ENCODE measurements around the gene SLCO3A1.
"Not testable (repeated sequence)": the region's sequence is repeated elsewhere in the genome, so short reads cannot be mapped to it uniquely, and the experiment has no call there.

Gene SLCO3A1

DNA sequence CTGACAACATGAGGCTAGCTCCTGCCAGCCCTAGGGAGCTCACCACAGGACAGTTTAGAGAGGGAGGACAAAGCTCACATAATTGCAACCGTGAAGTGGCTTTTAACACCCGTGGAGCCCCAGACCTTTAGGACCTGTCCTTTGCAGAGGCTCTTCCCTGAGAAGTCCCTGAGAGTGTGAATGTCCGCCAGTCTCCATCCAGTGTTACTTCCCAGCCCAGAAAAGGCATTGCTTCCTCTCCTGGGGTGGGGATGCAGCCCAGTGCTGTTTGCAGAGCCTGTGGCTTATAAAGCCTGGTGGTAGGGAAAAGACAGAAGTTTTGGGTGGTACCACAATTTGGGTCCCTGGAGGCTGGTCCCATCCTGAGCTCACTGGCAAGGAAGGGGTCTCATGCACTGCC, 182.0 kb downstream of the SLCO3A1 start:
- DNase-seq (ENCODE audit: low read depth in 2 of 2), result no peak

DNA sequence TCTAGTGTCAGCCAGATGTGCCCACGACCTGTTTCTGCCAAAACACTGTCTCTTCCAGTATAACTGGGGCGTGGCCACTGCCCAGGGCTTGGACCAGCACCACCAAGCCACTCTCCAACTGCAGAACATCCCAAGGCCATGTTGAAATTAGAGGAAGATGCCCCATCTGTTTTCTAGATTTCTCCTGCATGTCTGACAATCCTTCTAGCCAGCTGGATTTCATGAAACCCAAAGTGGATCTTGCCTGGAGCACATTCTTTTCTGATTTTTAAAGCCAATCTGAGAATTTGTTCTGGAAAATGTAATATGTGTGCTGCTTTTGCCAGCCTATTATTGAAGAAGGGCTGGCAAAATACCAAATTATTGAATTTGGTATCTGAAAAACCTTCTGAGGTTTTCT, 182.5 kb downstream of the SLCO3A1 start:
- DNase-seq (ENCODE audit: low read depth in 2 of 2), result no peak

DNA sequence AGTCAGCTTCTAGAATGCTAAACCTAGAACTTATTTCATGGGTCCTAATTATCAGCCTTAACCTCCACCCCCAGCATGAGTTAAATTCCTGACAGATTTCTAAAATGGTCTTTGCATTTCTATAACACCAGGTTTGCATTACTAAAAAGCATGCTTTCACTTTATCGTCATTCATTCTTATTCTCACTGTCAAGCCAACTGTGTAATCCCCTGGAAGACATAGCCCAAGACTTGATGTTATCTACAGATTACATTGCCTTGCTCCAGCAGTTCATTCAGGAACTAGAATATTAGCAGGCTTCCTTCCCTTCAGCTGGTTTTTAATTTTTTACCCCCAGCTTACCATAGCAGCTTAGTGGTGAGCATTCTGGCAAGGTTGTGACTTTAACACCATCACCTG, 184.0 kb downstream of the SLCO3A1 start:
- DNase-seq (ENCODE audit: low read depth in 2 of 2), result no peak

DNA sequence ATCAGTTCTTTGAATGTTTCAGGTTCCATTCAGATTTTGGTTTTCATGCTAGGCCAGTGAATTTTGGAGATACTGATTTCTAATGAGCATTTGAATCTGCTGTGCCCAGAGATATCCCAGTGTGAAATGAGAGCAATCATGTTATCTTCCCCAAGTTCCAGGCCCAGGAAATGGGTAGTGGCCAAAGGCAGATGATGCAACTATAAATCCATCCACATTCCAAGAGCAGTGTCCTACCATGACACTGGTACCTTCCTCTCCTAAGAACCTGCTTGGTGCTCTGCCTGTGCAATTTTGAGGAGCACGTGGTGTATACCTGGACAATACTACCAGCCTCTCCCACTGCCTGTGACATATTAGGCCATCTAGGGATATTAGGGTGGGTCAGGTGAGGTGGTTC, 186.8 kb downstream of the SLCO3A1 start:
- no peak for DNase-seq (ENCODE audit: low read depth in 2 of 2)

DNA sequence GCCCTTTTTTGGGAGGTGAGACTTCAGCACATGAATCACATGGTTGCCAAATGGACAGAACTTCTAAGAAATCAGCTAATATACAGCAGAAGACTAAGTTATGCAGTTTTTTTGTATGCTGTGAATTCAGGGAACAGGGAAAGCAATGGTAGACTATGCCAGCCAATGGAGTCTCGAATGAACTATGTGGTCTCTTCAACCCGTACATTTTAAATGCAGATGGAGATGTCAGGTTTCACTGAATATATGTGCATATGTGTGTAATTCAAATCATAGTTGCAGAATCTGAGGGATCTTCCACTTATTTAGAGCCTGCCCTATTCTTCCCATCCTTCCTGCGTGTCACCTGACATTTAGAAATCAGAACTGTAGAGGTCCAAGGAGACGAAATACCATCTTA, 187.9 kb downstream of the SLCO3A1 start:
- no peak for DNase-seq (ENCODE audit: low read depth in 2 of 2)

DNA sequence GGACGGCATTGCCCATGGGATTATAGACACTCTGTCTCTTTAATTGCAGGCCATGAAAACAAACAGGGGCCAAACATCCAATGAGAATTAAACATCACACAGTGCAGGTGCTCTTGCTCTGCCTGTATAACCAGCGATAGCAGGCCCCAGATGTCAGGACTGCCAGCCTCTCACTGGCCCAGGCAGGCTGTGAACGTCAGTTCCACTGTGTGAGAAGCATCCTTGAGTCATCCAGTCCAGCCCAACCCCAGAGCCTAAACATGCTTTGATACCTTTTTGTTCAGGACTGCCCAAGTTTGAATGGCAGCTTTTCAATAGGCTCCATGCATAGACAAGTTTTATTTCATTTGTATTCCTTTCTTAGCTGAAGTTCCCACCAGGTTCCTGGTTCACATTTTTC, 189.8 kb downstream of the SLCO3A1 start:
- no peak for DNase-seq (ENCODE audit: low read depth in 2 of 2)

DNA sequence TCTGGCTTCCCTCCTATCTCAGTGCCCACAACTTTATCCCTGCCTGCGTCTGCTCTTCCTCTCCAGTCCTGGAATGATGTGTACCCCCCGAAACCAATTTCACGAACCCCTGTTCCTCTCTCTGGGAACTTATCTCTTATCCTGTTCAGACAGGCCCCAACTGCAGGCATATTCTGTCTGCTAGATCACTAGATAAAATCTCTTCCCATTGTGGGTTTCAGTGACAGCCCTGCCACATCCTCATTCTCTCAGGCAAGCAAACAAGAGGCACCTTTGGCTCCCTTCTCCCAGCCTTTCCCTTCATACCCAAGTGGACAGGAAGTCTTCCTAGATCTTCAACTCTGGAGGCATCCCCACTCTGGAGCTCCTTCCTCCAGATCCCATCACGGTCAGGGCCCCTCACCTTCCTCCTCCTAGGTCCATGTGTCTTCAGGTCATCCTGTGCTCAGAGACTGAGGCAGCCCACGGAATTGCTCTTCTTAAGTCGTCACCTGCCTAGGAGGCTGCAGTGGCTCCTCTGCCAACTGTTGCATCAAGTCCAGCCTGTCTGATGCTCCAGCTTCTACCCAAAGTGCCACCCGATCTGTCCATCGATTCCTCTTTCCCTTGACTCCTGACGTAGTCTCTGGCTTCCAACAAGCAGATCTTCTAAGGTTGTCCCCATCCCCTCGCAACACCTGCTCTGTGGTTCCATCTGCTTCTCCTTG, 190.8 kb downstream of the SLCO3A1 start:
- DNase-seq (ENCODE audit: low read depth in 2 of 2), result no peak

DNA sequence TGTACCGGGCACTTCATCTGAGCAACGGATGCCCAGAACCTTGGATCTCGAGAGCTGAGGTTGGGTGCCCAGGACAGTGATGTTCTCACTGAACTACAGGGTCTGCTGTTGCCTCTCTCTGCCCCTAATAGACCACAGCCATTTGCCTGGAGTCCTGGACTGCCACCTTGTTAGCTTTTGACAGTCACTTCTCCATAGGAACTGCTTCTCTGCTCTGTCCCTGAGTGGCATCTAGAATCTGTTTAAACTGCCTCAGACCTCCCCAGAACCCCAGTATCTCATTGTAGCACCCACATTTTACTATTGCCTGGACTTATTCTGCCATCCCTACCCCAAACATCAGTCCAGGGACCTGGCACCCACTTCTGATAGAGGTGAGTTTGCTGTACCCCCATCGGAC, 194.4 kb downstream of the SLCO3A1 start:
- DNase-seq (ENCODE audit: low read depth in 2 of 2), result no peak

DNA sequence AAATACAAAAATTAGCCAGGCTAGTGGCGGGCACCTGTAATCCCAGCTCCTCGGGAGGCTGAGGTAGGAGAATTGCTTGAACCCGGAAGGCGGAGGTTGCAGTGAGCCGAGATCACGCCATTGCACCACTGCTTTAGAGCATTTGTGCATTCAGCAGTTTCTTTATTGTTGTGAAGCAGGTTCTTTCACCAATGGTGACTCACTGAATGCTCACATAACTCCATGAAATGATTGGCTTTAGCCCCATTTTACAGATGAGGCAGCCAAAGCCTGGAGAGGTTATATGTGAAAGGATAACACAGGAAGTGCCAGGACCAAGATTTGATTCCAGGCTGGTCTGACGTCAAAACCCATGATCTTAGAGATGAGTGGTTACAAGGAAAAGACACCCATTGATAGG, 195.2 kb downstream of the SLCO3A1 start:
- no peak for DNase-seq (ENCODE audit: low read depth in 2 of 2)

DNA sequence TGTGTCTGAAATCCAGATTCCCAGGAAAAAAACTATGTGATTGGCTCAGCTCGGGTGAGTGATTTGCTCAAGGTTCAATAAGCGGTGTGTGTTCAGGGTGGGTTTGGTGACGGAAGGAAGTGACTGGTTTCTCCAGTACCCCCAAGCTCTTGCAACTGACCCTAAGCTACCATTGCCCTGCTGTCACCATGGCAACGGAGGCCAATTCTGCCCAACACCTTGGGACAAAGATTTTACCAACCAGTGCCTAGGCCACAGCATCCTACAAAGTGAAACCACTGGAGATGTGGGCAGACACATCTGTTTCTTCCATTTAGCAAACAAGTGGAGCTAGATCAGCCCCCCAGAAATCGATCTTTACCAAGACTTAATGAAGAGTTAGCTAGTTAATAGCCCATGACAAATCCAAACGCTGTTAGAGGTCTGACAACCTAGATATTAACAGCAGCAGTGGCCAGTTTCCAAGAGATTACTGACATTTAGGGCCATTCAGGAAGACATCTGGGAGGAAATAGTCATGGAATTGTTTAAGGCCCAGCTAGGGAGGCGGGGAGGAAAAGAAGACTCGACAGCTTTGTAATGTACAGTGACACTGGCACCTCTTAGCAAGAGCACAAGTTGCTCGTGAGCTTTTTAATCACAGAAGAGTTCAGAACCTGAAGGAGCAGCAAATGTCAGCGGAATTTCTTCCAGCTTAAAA, 195.9 kb downstream of the SLCO3A1 start:
- DNase-seq (ENCODE audit: low read depth in 2 of 2), result no peak

DNA sequence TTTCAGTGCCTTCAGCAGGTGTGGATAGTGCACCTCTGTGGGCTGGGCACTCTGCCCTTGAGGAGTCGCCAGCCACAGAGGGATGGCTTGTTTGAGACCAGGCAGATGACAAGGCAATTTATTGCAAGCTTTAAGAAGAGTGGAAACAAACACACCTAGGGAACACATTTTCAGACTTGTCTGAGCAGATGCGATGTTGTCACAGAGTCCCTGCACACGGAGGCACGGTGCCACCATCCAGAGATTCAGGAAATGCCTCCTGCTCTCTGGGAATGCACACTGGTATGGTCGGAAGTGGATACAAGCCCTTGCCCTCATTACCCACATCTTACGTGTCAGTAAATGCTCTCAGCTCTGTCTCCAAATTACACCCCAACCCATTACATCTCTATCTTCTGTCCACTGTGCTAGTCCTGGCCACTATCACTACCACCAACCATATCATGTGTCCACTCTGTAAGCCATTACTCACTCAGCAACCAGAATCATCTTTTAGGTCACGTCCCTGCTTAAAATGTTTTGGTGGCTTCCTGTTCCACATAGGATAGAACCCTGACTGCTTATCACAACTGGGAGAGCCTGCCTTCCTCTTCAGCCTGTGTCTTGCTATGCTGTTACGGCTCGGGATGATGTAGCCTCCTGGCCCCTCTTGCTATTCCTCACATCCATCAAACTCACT, 196.9 kb downstream of the SLCO3A1 start:
- DNase-seq (ENCODE audit: low read depth in 2 of 2), result no peak

DNA sequence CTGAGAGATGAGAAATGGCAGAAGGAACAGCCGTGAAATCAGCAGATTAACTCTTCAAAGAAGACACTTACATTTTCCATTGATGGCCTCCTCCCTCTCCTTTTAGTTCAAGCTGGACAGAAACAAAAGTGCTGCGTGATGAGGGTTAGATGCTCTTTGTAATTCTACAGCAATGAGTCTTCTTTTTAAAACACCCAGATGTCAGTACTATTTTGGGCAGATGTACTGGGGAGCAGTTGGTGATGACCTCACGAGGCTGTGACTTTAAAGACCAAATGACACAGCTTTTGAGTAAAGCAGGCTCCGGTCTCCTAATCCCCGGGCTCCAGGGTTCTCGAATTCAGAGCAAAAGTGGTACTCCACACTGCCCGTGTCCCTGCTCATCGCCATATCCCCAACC, 198.2 kb downstream of the SLCO3A1 start:
- DNase-seq (ENCODE audit: low read depth in 2 of 2), result no peak

DNA sequence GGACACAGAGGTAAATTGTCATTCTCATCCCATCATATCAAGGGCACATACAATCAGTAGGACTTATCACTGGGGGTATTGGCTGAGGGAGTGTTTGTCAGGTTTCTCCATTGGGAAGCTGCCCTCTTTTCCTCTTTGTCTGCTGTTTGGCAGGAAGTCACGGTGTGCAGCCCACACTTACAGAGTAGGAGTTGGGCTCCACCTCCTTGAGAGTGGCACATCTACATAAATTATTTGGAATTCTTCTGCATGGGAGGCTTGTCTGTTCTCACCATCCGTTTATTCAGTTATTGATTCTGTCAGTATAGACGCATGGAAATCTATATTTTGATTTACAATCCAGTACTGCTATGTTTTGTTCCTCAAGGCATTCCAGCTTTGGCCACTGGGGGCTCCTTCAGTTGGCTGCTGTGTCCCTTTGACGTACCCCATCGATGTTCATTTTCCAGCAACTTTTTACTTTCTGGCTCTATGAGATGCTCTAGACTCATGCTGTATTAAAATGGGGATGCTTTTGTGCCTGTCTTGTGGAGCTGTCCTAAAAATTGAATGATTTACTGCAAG, 200.3 kb downstream of the SLCO3A1 start:
- no peak for DNase-seq (ENCODE audit: low read depth in 2 of 2)

DNA sequence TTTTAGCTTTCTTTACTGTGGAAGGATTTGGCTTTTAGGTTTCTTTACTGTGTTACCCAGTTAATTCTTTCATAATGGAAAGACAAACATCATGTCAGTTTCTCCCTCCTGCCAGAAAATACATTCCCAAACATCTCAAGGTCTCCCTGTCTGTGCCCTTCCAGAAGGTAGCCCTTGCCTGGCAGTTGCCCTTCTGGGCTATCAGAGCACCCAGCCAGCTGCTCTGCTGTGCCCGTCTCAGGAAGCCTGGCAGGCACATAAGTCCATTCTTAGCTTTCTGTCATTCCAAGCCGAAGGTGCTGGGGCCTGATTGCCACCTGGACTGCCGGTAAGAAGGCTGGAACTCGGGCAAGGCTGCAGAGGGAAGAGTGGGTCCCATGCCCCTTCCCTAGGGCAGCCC, 203.4 kb downstream of the SLCO3A1 start:
- no peak for DNase-seq (ENCODE audit: low read depth in 2 of 2)

DNA sequence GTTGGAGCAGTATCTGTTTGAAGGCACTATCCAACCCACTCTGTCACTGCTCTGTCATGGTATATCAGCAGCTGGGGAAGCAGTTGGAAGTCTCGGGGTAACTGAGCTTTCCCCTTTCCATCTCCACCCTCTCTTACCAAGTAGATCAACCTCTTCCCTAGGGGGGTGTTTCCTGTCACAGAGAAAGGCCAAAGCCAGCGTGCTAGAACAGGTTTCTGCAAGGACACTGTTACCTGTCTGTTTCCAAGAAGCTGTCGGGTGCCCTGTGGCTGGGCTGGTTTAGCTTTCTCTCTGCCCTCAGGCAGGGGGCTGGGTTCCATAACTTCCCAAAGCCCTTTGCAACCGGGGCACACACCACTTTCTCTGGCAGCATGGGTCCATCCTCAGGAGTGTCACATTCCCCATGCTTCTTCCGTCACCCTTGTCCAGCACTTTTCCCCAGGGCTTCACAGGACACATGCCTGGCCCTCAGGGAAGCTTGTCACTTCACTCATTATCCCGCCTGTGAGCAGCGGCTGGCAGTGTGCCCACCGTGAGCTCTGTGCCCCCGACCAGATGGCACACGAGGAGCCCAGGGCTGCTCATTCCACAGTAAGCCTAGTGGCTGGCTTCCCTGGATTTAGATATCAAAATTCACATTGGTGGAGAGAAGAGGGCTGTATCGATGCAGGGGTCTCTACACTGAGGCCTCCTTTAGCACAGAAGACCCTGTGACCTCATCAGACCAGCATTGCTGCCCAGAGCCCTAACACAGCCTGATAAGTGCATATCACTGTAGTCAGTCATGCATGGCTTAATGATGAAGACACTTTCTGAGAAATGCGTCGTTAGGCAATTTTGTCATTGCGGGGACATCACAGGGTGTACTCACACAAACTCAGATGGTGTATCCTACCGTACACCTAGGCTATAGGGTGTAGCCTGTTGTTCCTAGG, 205.8 kb downstream of the SLCO3A1 start:
- no peak for DNase-seq (ENCODE audit: low read depth in 2 of 2)

DNA sequence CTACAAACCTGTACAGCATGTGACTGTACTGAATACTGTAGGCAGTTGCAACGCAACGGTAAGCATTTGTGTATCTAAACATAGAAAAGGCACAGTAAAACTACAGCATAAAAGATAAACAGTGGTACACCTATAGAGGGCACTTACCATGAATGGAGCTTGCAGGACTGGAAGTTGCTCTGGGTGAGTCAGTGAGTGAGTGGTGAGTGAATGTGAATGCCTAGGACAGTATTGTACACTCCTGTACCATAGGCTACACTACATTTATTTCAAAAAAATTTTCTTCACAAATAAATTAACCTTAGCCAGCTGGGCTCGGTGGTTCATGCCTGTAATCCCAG, 206.4 kb downstream of the SLCO3A1 start:
- DNase-seq (ENCODE audit: low read depth in 2 of 2), result not testable (repeated sequence)

DNA sequence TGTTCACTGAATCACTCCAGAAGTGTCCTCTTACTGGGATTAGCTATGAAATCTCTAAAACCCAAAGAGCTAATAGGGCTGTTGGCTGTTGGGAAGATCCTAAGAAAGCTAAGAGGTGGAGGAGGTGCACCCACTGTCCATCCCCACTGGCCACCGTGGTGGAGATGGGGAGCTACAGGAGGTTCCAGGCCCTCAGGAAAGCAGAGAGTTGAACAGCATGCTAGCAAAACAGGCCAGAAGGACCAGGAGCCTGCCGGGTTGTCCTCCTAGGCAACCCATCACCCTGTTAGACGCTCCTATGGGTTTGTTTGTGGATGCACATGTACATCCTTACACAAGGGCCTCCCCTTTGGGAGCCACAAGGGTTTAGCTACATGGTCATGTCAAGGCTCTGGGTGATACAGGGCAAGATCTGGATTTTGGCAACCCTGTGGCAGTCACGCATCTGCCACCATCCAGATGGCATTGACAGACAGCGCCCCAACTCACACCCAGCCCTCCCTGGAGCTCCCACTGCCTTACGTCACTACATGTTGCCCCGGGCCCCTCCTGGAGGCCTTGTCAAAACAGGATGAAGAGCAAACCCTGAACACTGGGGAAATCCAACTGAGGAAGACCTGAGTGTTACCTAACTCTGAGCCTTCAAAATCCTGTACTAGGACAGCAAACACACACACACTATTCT, 208.1 kb downstream of the SLCO3A1 start:
- no peak for DNase-seq (ENCODE audit: low read depth in 2 of 2)

DNA sequence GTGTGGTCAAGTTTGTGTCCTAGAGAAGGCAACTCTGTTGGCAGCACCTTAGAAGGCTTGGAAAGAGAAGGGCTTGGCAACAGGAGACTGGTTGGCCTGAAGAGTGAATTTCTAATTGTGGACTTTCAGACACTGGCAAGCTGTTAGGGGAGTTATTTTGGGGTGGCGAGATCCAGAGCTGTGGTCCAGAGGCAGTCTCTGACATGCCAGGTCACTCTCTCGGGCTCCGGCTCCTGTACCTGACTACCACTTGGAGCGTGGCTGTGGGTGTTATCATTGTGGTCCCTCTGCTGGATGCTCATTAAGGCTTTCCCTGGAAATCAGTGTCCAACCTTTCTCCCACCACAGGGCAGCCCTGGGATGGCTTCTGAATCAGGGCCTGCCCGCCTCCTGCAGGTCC, 209.0 kb downstream of the SLCO3A1 start:
- DNase-seq (ENCODE audit: low read depth in 2 of 2), result no peak

DNA sequence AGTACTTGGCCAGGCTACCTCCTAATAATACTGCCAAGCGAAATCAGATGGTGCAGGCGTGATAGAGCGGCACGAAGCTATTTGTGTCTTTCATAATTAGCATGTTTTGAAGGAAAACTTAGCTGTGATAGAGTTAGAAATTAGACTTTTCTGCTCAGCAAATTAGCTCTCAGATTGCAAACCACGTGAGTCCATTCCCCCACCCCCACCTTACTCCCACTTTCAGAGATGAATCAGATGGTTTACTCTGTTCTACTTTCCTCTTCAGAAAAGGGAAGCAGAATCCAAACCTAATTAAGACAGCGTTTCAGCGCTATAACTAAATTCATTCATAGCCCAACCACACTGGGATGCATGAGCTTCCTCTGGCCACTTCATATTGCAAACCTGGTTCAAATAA, 214.6 kb downstream of the SLCO3A1 start:
- DNase-seq (ENCODE audit: low read depth in 2 of 2), result no peak

DNA sequence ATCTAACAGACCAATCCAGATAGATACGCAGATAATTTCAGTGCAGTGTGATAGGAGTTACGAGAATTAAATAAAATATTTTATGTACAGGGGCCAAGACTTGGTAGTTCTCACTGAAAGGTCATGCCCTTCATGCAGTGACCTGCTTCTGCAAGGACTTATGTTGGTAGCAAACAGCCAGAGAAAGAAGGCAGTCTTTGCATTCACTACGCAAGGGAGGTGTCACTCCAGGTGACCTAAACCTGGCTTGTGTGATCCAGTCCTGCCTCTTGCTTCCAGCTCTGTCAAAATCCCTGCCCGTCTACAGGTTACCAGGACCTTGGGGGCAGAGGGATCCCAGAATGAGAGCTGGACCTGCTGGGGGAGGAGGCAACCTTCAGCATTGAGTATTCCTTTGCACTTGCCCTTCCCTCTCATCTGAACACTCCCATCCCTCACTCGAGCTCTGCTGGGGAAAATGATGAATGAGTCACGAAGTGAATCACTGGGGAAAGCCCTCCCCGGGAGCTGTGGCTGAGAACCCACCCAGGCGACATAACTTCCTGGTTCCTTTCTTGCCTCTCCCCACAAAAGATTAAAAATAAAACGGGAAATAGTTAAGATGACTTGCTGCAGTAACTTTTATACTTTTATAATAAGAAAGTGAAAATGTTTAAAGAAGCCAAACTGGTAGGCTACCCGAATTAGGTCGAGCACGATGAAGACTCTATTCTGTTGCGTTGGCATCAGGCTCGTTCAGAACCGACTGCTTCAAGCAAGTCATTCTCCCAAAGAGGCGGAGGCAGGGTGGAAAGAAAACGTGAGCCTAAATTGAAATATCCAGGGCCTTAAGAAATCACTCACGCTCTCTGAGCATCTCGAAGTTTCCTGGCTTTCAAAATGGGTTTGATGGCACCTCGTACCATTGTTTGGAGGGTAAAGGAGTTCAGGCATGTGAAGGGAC, 216.1 kb downstream of the SLCO3A1 start:
- DNase-seq (ENCODE audit: low read depth in 2 of 2), result no peak
